ENCODE data around the gene ABCD4.

DNA sequence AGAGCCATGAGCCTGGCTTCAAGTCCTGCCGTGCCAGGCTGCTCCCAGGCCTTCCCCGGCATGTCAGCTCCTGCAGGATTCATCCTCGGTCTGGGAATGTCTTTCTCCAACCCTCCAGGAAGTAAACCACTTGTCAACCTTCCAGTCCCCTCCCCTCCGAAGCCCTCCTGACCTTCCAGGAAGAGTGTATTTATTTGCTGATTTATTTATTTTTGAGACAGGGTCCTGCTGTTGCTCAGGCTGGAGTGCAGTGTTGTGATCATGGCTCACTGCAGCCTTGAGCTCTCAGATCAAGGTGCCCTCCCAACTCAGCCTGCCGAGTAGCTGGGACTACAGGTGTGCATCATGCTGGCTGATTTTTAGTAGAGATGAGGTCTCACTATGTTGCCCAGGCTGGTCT is 38.8 kb downstream of the ABCD4 start:
- no peak for TF ChIP-seq POLR2A (IDR thresholded peaks at IDR 0.05)
- TF ChIP-seq, protein P1, sequence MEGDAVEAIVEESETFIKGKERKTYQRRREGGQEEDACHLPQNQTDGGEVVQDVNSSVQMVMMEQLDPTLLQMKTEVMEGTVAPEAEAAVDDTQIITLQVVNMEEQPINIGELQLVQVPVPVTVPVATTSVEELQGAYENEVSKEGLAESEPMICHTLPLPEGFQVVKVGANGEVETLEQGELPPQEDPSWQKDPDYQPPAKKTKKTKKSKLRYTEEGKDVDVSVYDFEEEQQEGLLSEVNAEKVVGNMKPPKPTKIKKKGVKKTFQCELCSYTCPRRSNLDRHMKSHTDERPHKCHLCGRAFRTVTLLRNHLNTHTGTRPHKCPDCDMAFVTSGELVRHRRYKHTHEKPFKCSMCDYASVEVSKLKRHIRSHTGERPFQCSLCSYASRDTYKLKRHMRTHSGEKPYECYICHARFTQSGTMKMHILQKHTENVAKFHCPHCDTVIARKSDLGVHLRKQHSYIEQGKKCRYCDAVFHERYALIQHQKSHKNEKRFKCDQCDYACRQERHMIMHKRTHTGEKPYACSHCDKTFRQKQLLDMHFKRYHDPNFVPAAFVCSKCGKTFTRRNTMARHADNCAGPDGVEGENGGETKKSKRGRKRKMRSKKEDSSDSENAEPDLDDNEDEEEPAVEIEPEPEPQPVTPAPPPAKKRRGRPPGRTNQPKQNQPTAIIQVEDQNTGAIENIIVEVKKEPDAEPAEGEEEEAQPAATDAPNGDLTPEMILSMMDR (IDR thresholded peaks at IDR 0.05) = no peak
- TF ChIP-seq POLR2AphosphoS5 (IDR thresholded peaks at IDR 0.05) = no peak
